HEK293 (cell line): ENCODE data around the gene AIRE.
"Not testable (repeated sequence)": the region's sequence is repeated elsewhere in the genome, so short reads cannot be mapped to it uniquely, and the experiment has no call there.

Experiments used
- CTCF ChIA-PET: fragments of 350-600 bp; formaldehyde crosslinking; extraction: SDS; loops from one replicate; lab custom pipeline; 2021; ENCODE audit warnings: antibody characterized with exemption; lab: Yijun Ruan, JAX
- POLR2A ChIA-PET: fragments of 300-600 bp; formaldehyde crosslinking; extraction: SDS; loops from one replicate; lab custom pipeline; 2020; ENCODE audit warnings: antibody characterized with exemption, inconsistent platforms; lab: Yijun Ruan, JAX
- H3K27ac ChIP-seq: fragments of 200-500 bp; sonication (Bioruptor generic); 2 replicates; pipeline ENCODE4 v1.5.1; 2014; ENCODE audit warnings: low read depth, low read length, control low read depth, inconsistent platforms; ENCODE audit errors: extremely low read depth
- H3K36me3 ChIP-seq, 2 experiments: fragments of 200-500 bp in 1 of 2; sonication (Bioruptor generic) in 1 of 2; 1 replicate in 1 of 2; 2 replicates in 1 of 2; pipeline ENCODE4 v1.5.1; 2014 to 2017; ENCODE audit warnings: inconsistent platforms in 2 of 2, low read length in 2 of 2; ENCODE audit not compliant: control insufficient read depth in 2 of 2, insufficient read depth in 1 of 2
- H3K4me1 ChIP-seq: fragments of 200-500 bp; sonication (Bioruptor generic); 2 replicates; pipeline ENCODE4 v1.5.1; 2014; ENCODE audit warnings: mild to moderate bottlenecking, low read length, inconsistent platforms; ENCODE audit not compliant: control insufficient read depth, insufficient read depth
- H3K4me3 ChIP-seq: 2 replicates; pipeline ENCODE4 v1.5.1; 2011; ENCODE audit warnings: low read depth, mild to moderate bottlenecking, control low read depth, low read length, moderate library complexity
- H3K9me3 ChIP-seq: fragments of 200-500 bp; sonication (Bioruptor generic); 2 replicates; pipeline ENCODE4 v1.5.1; 2014; ENCODE audit warnings: low read depth, low read length, inconsistent platforms; ENCODE audit not compliant: control insufficient read depth, insufficient read depth
- IKZF3 ChIP-seq: fragments of 450-650 bp; IDR thresholded peaks from 2 replicates; pipeline ENCODE4 v1.5.0; 2018; ENCODE audit warnings: missing biosample characterization, mild to moderate bottlenecking, missing genetic modification characterization, moderate library complexity
- MYNN ChIP-seq: fragments of 450-650 bp; formaldehyde crosslinking; IDR thresholded peaks from 2 replicates; pipeline ENCODE4 v1.5.1; 2016; ENCODE audit warnings: missing biosample characterization, missing genetic modification characterization, borderline replicate concordance
- OVOL3 ChIP-seq: fragments of 450-650 bp; formaldehyde crosslinking; IDR thresholded peaks from 2 replicates; pipeline ENCODE4 v1.5.1; 2016; ENCODE audit warnings: missing biosample characterization, missing genetic modification characterization
- PRDM10 ChIP-seq: fragments of 450-650 bp; formaldehyde crosslinking; IDR thresholded peaks from 2 replicates; pipeline ENCODE4 v1.5.1; 2016; ENCODE audit warnings: missing biosample characterization, missing genetic modification characterization
- ZBTB17 ChIP-seq: fragments of 450-650 bp; formaldehyde crosslinking; IDR thresholded peaks from 2 replicates; pipeline ENCODE4 v1.5.1; 2016; ENCODE audit warnings: missing biosample characterization, missing genetic modification characterization
- ZIC2 ChIP-seq: fragments of 450-650 bp; formaldehyde crosslinking; IDR thresholded peaks from 2 replicates; pipeline ENCODE4 v1.5.1; 2016; ENCODE audit warnings: missing biosample characterization, missing genetic modification characterization
- ZNF23 ChIP-seq: fragments of 450-650 bp; formaldehyde crosslinking; IDR thresholded peaks from 2 replicates; pipeline ENCODE4 v1.5.1; 2016; ENCODE audit warnings: missing biosample characterization, missing genetic modification characterization, borderline replicate concordance
- ZNF324 ChIP-seq: fragments of 450-650 bp; formaldehyde crosslinking; IDR thresholded peaks from 2 replicates; pipeline ENCODE4 v1.5.1; 2016; ENCODE audit warnings: missing biosample characterization, missing genetic modification characterization
- ZNF416 ChIP-seq: fragments of 450-650 bp; formaldehyde crosslinking; IDR thresholded peaks from 2 replicates; pipeline ENCODE4 v1.5.1; 2016; ENCODE audit warnings: missing biosample characterization, missing genetic modification characterization
- ZNF561 ChIP-seq: fragments of 450-650 bp; IDR thresholded peaks from 2 replicates; pipeline ENCODE4 v1.5.1; 2018; ENCODE audit warnings: missing biosample characterization, missing genetic modification characterization, borderline replicate concordance
- ZNF791 ChIP-seq: fragments of 450-650 bp; formaldehyde crosslinking; IDR thresholded peaks from 2 replicates; pipeline ENCODE4 v1.5.1; 2016; ENCODE audit warnings: missing biosample characterization, missing genetic modification characterization
- ZXDB ChIP-seq: fragments of 450-650 bp; formaldehyde crosslinking; IDR thresholded peaks from 2 replicates; pipeline ENCODE4 v1.5.1; 2016; ENCODE audit warnings: missing biosample characterization, missing genetic modification characterization

The AIRE gene

DNA sequence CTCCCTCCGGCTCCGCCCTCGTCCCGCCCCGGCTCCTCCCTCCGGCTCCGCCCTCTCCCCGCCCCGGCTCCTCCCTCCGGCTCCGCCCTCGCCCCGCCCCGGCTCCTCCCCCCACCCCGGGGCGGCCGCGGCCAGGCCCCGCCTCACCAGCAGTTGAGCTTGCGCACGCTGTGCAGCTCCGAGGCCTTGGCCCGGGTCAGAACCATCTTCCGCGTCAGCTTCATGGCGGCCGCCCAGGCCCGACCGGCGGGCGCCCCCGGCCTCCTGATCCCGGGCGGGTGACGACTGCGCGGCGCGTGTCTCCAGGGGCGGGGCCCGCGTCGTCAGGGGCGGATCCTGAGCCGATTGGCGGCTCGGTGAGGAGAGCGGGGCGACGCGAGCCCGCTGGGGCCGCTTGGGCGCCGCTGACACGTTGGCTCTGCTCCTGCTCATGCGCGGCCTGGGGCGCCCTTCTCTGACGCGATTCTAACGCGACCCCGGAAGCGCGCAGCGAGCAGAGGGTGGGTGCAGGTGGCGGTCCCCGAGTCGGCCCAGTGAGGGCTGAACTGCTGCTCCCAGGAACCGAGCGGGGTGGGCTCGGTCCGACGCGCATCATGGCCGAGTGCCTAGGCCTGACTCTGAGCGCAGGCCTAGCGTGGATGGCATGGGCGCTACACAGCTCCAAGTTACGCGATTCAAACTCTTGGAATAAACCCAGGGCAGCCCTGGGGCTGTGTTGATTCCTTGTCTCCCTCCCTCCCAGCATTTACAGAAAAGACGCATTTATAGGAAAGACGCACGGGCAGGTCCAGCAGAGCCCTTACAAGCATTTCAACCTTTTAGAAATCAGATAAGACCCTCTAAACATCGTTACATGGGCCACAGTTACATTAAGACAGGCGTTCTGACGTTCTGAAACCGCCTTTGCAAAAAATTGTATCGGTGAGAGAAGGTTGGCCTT is 53.6 kb downstream of the AIRE start, which contains the start of gene CFAP410 (continued):
- TF ChIP-seq ZNF416 (no peak), ZNF561 (peak; percentile 93), PRDM10 (tag by site-specific recombination) (peak; percentile 65), ZNF324 (peak; percentile 98)
- TF ChIP-seq, all 188 proteins: peak for 60

GRCh38 chr21:44341726-44342458 is 56.2 kb downstream of the AIRE start:
- CTCF ChIA-PET = interaction anchor here (1.0 kb wide), 1 partner anchor 31 kb away, joined by 3 read pairs; no protein-coding TSS in a partner anchor
- not testable (repeated sequence) for H3K4me1 ChIP-seq, H3K4me3 ChIP-seq, H3K27ac ChIP-seq, H3K36me3 ChIP-seq, H3K9me3 ChIP-seq
- POLR2A ChIA-PET = interaction anchor here (0.7 kb wide), 1 partner anchor 10 kb away, joined by 3 read pairs; no protein-coding TSS in a partner anchor

GRCh38 chr21:44342981-44343380 is 57.3 kb downstream of the AIRE start:
- POLR2A ChIA-PET, H3K4me1 ChIP-seq, CTCF ChIA-PET, H3K36me3 ChIP-seq, H3K4me3 ChIP-seq, H3K27ac ChIP-seq, H3K9me3 ChIP-seq: not testable (repeated sequence)

- ChIA-PET POLR2A (interaction anchor here (0.6 to 1.3 kb wide), 5 partner anchors 15 to 475 kb away, joined by 3 to 6 read pairs (median 4); no protein-coding TSS in a partner anchor), CTCF (interaction anchor here (0.5 to 0.7 kb wide), 3 partner anchors 35 to 144 kb away, joined by 3 read pairs; partner anchors contain the start of gene PFKL)
- H3K27ac ChIP-seq = no peak overlapping the region
Observed at GRCh38 chr21:44344541-44345183, 59.0 kb downstream of the AIRE start.

GRCh38 chr21:44345495-44345894 is 59.8 kb downstream of the AIRE start:
- POLR2A ChIA-PET = no interaction called here
- H3K4me1 ChIP-seq = no peaks in the 10 kb centered on the region
- no peaks in the 10 kb centered on the region for H3K36me3 ChIP-seq
- no peak overlapping the region for H3K27ac ChIP-seq
- CTCF ChIA-PET = interaction anchor here (0.7 kb wide), 1 partner anchor 45 kb away, joined by 3 read pairs; the partner anchor contains the start of gene PFKL
- no peaks in the 10 kb centered on the region for H3K9me3 ChIP-seq
- no peak overlapping the region for H3K4me3 ChIP-seq
- TF ChIP-seq ZNF23 (tag by site-specific recombination) = no peak
- TF ChIP-seq MYNN = no peak
- no peak for TF ChIP-seq ZXDB (tag by site-specific recombination)
- TF ChIP-seq OVOL3 (tag by site-specific recombination) = no peak
- TF ChIP-seq ZNF791 (tag by site-specific recombination) = no peak
- TF ChIP-seq ZBTB17 (tag by site-specific recombination) = no peak

More at GRCh38 chr21:44344541-44345183, 59.0 kb downstream of the AIRE start:
- Histone ChIP-seq H3K4me3 (no peak overlapping the region), H3K4me1 (peaks cover 3% of the 10 kb centered on the region; the same call in 1 of the 2 replicates), H3K9me3 (no peaks in the 10 kb centered on the region), H3K36me3 (no peaks in the 10 kb centered on the region)
- TF ChIP-seq IKZF3 (tag by site-specific recombination) (no peak), ZIC2 (tag by site-specific recombination) (0 out of 2 replicates have a peak, but pooled peaks have one; percentile 8)
